NCI-H82 treated with DMSO at 0.1 percent for 48 hours (cell line): ENCODE results near the gene MID1.
A peak's percentile ranks its signal among the peaks of the same experiment; 100 is the strongest.

Experiments used
- DNase-seq: peaks from one replicate; lab custom pipeline; 2025; ENCODE audit not compliant: unreplicated experiment; lab: John Stamatoyannopoulos, UW

MID1 gene

DNA sequence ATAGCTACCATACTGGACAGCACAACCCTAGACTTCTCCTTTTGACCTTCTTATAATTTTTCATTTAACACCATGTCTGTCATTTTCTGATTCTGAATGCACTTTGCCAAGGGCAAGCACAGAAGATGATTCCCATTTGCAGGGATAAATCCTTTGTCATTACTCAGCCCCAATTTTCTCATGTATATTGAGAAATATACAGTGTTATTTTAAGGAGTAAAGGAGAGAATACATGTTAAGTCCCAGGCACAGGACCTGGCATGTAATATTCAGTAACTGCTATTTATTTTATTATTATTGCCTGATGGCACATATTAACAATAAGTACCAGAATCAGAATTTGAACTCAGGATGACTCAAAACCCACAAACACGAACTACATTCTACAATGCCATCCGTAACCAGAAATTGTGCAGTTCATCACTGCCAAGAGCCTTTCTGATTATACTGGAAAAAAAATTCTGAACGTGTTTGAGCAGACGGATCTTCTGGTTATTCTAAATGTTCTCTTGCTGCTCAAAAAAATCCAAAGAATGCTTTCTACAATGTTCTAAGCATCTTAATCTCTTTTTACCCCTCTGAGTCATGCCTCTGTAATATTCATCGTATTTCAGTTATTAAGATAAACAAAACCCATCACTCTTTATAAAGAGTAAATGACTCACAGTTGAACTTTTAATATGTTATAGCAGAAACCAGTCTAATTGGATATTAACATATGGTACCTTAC lies 170.0 kb downstream of the MID1 start:
- no peak for DNase-seq

DNA sequence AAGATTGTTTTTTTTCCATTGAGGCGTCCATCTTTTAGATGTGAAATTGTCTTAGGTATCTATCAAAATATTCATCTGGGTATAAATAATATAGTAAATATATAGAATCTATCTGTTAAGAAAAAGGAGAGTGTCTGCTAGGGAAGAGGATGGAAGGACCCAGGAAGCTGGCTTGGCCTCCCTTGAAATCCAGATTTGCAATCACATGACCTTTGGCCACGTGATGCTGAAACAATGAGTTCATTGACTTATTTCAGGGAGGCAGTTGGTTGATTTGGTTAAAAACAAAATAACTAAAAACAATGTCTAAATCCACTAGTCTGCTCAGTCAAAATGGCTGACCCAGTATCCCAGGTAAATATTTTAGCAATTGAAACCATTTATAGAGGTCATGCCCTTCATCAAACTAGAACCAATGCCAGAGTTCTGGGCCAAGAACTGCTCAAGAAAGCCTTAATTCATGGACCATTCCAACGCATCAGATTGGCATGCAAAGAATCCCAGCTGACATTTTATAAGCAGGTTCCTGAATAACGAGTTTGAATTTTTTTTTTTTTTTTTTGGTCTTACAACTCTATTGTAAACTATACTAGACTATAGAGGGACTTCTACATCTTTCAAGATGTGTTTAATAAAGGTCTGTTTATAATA lies 172.7 kb downstream of the MID1 start:
- no peak for DNase-seq

DNA sequence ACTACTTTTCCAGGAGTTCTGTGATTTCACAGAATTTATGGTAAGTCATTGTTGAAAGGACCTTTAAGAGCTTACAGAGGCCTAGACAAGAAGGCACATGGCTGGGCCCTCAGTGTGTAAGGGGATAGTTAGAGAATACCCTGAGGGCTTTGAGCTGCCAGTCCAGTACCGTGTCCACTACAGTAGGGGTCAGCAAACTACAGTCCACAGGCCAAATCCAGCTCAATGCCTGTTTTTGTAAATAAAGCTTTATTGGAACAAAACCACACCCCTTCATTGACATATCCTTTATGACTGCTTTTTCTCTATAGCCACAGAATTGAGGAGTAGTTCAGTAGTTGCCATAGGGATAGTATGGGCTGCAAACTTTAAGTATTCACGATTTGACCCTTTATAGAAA lies 176.2 kb downstream of the MID1 start:
- no peak for DNase-seq

DNA sequence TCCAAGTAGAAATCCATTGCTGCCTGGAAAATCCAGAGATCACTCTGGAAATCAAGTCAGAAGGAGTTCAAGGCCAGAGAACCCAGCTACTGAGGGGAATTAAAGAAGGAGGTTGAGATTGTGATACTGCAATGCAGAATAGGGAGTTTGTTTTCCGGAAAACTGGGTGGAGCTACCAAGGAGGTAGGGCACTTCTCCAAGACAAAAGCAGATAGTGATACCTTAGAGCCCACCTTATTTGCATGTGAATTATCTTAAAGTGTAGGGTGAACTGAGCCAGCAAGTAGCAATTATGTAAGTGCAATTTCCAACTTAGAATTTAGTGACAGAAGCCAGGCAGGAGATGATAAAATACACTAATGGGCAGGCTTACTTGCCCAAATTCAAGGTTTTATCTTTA lies 178.9 kb downstream of the MID1 start:
- no peak for DNase-seq

DNA sequence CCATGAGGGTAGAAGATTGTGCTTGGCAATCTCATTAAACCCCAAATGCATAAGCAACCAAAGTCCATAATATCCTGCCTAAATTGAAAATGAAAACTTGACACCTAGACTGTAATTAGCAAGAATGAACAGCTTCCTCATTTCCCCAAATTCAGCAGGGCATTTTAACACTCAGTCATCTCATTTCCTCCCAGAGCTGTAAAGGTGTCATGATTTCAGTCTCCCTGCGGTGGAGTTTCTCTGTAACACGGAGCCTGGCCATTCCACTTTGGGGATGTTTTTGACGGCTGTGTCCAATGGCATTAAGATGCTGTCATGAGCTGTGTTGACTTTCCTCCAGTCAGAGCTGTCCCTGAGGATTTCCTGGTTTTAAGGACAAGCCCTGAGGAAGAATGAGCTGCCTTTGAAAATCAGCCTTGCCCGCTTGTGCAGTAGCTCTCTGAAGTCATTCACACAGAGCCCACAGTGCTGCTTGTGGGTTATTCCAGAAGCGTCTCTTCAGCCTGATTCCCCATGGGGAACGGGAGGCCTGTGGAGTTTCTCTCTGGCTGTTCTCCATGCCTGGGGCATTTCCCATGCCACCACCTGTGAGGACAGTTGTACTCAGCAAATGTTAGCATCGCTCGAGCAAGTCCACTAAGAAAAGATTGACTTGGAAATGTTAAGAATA lies 187.0 kb downstream of the MID1 start:
- DNase-seq, result no peak

DNA sequence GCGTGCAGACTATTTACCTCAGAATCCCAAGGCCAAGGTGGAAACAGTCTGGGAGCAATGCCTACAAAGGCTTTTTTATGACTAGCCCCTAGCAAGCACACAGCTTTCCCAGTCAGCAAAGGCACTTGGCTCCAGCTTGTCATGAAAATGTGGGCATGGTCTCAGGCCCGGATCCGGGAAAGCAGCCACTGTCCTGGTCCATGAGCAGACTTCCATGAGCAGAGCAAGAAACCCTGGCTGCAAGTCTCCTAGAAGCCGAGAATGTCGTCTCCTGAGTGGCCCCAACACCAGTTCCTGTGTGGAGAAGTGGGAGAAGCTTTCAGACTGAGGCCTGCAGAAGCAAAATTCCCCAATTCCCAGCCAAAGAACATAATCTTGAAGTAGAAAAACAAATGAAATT lies 190.5 kb downstream of the MID1 start:
- DNase-seq, result no peak

DNA sequence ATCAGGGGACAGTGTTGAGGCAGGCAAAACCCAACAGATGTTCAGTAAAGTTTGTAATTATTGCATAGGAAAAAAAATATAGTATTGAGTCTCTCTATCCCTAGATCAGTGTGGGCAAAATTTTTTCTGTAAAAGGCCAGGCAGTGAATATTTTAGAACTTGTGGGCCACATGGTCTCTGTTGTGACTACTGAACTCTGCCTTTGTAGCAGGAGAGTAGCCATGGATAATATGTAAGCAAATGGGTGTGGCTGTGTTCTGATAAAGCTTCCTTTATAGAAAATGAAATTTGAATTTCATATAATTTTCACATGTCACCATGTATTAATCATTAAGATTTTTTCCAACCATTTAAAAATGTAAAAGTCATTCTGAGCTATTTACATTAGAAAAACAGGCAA lies 193.1 kb downstream of the MID1 start:
- DNase-seq, result no peak

DNA sequence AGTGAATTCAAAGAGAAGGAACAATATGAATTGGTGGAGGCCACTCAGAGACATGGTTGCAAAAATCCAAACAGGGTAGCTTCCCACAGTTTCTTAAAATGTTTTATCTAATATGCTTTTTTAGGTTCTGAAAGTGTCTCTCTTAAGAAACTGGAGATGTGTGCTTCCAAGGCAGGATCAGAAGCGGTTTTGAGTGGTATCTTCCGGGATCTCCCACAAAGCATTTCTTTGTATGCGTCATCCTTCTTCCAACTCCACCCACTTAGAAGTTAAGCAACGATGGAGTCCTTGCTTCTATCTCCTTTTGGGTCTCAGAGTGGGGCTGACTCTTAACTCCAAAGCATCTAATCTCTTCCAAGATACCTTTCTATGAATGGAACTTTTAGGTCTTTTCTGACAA lies 196.7 kb downstream of the MID1 start:
- no peak for DNase-seq

DNA sequence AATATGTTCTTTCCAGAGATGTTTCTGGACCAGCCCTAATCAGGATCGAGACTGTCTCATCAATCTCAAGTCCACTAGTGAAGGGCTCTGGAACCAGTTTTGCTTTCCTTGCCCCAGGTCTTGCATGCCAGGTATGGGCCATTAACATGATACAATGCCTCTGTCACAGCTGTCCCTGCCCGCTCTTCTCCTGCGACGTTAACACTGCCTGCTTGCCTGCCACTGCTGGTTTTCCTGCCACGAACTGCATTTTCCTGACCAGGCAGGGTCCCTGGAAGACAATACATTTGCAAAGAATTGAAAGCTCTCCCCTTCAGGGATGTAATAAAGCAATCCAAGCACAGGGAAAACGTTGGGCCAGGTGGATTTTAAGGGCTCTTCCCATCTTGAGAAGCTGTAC lies 200.3 kb downstream of the MID1 start:
- no peak for DNase-seq

DNA sequence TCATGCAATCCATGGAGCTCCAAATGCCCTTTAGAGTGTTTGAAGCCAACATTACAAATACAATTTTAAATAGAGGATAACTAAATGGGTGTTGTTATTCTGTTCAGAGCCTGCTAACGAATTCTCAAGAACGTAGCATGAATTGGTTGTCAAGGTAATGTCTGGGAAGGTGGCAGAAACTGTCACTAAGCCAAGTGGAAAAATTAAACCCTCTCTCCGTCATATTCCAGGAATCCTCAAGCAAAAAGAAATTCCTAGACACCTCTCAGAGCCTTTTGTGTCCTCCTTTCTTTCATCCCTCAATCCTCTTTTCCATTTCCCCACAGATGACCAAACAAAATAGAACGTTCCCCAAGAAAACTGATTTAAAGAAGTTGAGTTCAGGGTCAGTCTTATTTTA lies 204.0 kb downstream of the MID1 start:
- no peak for DNase-seq

DNA sequence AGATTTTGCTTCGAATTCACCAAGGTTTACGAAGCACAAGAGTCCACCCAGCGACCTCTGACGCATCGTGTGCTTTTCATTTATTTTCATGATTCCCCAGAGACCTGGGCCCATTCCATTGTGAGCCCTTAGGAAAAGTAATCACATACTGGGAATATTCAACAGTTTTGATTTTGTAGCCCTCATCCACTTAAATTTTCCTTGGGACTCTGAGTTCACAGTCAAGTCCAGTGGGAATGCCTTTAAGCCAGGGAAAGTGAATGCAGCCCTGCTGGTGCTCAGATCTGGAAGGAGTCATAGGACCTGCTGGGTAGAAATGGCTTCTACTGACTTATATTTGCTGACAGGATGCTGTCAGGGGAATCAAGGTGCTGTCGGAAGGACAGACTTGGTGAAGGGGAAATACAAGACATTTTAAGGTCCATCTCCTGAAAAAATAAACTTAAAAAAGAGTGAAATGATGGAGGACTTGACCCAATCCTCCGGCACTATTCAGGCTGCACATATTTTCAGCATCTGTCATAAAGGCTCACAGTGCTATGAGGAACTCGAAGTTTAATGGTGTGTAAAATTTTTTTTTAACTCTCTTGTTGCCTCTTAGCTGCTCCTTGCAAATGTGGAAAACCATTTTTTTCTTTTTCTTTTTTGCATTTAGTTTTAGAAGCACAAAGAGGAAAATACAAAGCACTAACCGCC lies 204.9 kb downstream of the MID1 start:
- DNase-seq, result no peak

DNA sequence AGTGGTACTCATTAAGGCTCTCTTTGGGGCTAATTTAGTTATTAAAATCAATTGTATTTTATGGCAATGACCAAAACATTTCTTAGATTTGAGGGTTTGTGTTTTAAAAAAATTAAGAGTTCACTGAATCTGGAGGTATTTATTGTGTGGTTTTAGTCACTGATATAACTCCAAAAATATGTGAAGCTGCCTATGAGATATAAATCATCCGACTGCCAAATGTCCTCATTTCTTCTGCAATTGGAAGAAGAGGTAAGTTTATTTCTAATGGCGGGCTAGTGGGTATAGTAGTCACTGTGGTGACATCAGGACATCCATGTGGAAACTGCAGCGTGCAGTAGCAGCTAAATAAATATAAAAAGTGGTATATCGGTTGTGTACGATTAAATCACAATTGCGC lies 205.5 kb downstream of the MID1 start:
- no peak for DNase-seq

DNA sequence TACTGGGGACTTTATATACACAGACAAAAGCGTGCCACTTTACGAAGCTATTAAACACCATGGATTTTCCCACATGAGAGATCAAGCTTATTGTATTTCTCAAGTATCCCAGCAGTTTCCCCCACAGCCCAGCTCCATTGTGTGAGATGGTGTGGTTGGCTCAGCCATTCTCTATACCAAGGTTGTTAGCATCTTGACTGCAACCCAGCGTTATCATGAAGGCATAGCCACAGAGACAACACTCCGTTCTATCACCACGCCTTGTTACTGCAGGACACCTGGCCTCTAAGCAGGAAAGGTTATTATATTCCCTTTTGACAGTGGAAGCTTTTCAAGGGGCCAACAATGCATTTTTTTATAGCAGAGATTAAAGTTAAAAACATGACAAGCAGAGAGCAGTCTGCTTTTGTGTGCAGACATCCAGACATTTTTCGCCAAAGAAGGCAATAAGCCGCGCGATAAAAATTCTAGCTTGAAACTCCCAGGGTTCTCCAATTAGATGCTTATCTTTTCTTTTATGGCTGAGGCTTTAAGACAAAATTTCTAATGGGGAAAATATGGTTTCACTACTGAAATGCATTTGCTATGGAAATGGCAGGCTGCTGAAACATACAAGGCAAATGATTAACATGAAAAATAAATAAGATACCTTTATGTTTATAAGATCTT lies 206.1 kb downstream of the MID1 start:
- DNase-seq, result no peak

DNA sequence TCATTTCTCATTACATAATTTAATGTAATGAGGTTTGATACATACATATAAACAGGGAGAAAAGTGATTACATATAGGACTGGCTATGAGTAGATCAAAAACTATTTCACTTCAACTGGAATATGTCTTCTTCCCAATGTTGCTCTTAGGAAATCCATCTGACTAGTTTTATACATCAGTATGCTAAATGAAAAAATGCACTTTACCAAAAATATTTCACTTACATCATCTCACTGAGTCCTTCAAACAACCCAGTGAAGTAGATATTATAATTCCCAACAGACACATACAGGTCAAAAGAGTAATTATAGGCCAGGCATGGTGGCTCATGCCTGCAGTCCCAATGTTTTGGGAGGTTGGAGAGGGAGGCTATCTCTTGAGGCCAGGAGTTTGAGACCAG lies 215.9 kb downstream of the MID1 start:
- no peak for DNase-seq

DNA sequence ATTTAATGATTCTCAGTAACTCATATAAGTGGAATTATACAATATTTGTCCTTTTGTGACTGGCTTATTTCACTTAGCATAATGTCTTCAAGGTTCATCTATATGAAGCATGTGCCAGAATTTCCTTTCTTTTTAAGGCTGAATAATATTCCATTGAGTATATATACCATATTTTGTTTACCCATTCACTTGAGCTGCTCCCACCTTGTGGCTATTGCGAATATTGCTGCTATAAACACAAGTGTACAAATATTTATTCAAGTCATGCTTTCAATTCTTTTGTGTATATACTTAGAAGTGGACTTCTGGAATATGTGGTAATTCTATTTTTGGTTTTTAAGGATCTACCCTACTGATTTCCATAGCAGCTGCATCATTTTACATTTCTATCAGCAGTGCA lies 219.1 kb downstream of the MID1 start:
- no peak for DNase-seq

DNA sequence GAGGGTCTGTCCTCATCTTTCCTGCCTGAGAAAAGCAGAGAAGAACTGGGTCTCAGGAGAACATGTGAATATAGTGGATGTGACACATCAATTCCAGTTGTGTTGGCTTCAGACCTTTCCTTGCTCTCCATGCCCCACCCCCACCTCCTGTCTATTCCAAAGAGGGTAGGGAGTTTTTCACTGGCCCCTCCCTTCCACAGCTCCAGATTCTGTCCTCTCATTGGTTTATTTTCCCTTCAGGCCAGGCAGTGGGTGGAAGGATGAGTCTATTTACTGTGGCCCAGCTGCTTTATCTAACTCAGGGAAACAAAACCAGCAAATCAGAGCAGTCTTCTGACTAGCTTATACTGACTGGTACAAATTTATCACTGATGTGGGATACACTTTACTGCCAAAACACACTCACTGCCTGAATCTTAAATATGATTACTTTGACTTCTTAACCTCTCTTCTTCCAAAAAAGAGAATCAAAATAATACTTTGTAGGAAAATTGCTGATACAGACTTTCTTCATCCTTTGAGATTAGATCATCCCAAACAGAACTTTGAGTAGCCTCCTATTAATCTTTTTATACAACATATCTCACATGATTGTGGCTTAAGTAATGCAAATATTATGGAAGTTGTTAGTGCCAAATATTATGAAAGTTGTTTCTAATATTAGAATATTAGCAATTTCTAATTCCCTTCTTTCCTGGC lies 221.2 kb downstream of the MID1 start:
- peak; percentile 21 for DNase-seq

DNA sequence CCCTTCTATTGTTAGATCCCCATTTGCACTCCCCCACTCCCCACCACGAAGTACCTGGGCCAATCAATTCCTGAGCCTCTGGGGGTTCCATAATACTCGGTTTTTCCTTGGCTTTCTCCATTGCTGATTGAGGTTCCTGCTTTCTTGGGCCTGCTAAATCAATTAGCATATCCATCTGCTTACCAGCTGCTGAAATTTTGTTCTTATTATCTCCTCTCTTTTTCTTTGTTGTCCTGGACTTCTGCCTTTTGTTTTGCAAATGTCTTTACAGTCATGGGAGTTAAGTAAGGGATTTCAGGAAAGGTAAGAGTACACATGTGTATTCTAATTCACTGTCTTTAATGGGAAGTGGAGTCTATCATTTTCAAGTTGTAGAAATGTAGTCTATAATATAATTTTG lies 222.2 kb downstream of the MID1 start:
- no peak for DNase-seq

DNA sequence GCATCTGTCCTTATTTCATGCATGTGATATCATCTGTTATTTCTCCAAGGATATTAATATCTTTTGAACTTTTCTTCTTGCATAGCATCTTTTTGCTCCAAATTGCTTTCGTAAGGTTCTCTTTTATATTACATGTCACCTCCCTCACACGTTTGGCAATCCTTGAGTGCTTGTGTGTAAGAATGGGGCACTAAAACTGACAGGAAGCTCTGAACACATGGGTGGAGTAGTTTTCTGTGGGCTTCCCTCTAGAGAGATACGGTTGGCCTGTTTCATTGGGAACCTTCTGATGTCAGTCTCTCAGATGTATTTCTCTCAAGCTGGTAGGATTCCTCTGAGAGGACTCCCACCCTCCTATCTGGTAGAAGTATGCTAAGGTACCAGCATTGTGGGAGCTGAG lies 223.0 kb downstream of the MID1 start:
- no peak for DNase-seq

DNA sequence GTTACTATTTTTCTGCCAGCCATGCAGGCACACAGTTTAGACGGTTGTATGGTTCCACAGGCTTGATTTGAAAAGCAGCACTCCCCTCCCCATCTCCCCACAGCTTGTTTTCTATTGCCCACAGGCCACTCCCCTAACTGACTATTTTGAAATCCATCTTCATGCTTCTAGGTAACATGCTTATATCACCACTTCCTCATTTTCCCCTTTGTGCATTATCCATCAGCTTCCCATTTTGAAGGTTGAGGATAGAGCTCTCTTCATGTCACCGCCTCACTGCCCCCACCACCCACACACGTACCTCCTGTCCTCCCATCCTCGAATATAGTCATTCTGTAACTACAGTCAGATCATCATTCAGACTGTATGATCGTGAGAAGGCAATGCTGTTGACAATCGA lies 224.7 kb downstream of the MID1 start:
- DNase-seq, result no peak
